HG03139 (cell line): Measurements from ENCODE around the gene PNKD.

ENCODE experiments used
- ATAC-seq: cut with Tn5 transposase; IDR thresholded peaks from one replicate; pipeline ENCODE4 v1.9.1; 2021; ENCODE audit not compliant: unreplicated experiment

Gene PNKD

GRCh38 chr2:218394298-218395089 is 124.2 kb downstream of the PNKD start:
- ATAC-seq, result no peak

- ATAC-seq, result no peak
Measured at GRCh38 chr2:218395090-218395444, 124.7 kb downstream of the PNKD start.

GRCh38 chr2:218395456-218395825 is 125.1 kb downstream of the PNKD start:
- ATAC-seq, result no peak

DNA sequence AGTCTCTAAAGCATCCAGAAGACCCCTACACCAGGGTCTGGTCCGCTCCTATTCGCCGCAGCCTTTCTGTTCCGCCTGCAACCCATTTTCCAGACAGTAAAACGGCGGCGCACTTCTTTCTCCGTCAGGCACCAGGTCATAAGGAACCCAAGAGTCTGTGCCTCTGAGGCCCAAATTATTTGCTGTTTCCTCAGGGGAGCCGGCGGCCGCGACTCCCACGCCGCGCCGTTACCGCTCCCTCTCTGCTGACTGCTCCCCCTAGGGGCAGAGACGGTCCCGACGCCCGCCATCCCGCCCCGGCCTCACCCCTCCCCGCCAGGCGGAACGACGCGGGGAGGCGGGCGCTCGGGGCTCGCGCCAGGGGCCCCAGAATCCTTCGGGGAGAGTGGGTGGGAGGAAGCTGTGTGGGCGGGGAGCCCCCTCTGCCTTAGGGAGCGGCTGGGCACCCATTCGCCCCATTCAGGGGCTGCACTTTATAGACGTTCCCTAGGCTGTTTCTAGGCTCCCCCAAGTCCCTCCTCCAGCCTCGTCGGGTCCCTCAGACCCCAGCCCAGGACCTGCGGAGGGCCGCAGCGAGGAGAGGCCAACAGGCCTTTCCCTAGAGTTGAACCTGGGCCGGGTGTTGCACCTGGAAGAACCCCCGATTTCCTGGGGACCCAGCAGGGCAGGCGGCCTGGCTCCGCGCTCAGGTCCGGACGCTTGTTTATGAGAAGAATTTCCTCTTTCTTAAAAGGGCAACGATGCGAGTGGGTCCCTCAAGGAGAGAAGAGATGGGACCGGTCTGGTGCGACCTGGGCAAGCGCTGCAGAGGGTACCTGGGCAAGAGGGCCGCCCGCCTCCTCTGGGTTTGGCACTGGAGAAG is 125.7 kb downstream of the PNKD start:
- peak; percentile 42 for ATAC-seq
